Skeletal muscle satellite cell (primary cell): Measurements from ENCODE around the gene NDFIP1. TPM values are rescaled to one million over a fixed set of nuclear protein-coding genes. Genes with fewer than 3 reads are reported as not detected.

Experiments
- H3K27me3 ChIP-seq: 2 replicates; pipeline ENCODE4 v1.7.0; 2013; ENCODE audit warnings: low read length; ENCODE audit not compliant: control insufficient read depth, insufficient read depth
- H3K36me3 ChIP-seq: 2 replicates; pipeline ENCODE4 v1.7.0; 2013; ENCODE audit warnings: mild to moderate bottlenecking, control low read depth, low read length; ENCODE audit not compliant: insufficient read depth
- H3K4me1 ChIP-seq: 2 replicates; pipeline ENCODE4 v1.7.0; 2013; ENCODE audit warnings: low read length; ENCODE audit not compliant: control insufficient read depth, insufficient read depth
- H3K4me2 ChIP-seq: 2 replicates; pipeline ENCODE4 v1.7.0; 2013; ENCODE audit warnings: mild to moderate bottlenecking, low read length
- H3K4me3 ChIP-seq: 2 replicates; pipeline ENCODE4 v1.7.0; 2013; ENCODE audit warnings: low read length
- H3K9ac ChIP-seq: 2 replicates; pipeline ENCODE4 v1.7.0; 2013; ENCODE audit warnings: mild to moderate bottlenecking, low read depth, low read length, moderate library complexity
- H3K9me3 ChIP-seq: replicated peaks from 2 replicates; pipeline ENCODE4 v1.7.0; 2013; ENCODE audit warnings: mild to moderate bottlenecking, control low read depth, low read length
- total RNA-seq: library from RNA; depleted of rRNA; stranded (reverse); fragments of >200 nt; gene quantifications from 2 replicates; pipeline ENCODE4 v1.2.3, GENCODE V29; 2012; rRNA removed

The NDFIP1 gene, protein sequence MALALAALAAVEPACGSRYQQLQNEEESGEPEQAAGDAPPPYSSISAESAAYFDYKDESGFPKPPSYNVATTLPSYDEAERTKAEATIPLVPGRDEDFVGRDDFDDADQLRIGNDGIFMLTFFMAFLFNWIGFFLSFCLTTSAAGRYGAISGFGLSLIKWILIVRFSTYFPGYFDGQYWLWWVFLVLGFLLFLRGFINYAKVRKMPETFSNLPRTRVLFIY
- total RNA-seq: 81.7 and 96.1 TPM in 2 replicates

DNA sequence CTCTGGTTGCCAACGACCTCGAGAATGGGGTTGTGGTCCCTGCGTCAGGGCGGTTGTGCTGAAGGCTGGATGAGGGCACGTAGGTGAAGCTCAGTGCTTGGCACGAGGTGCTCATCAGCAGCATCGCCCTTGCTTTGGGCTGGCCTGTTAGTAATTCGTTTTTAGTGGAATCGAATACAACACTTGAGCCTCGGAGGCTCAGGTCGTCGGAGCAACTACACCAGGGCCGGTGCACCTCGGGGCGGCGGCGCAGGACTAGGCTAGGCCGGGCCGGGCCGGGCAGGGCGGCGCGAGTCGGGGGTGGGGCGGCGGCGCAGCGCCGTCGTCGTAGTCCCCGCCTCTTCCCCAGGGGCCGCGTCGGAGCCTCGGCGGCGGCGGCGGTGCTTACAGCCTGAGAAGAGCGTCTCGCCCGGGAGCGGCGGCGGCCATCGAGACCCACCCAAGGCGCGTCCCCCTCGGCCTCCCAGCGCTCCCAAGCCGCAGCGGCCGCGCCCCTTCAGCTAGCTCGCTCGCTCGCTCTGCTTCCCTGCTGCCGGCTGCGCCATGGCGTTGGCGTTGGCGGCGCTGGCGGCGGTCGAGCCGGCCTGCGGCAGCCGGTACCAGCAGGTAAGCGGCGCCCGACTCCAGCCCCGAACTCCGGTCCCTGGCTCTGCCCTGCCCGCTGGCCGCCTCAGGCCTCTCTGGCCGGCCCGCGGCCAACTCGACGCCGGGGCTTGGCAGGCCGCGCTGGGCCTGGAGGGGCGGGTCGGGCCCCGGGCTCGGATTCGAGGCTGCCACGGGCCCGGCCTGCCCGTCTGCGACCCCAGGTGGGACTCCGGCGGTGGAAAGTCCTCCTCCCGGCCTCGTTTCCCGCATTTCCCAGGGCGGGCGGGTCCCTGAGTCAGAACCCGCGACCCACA is at the start of gene NDFIP1:
NDFIP1 (plus strand) TSS at position 348 of the 899 bp plus-strand sequence; CDS start at position 544, 196 bp downstream.
- peaks cover 17% of the 10 kb centered on the region for H3K4me1 ChIP-seq
- H3K9ac ChIP-seq: peak within 1 kb of the TSS; percentile 98
- peak within 1 kb of the TSS; percentile 77 for H3K4me3 ChIP-seq
- H3K4me2 ChIP-seq: peak within 1 kb of the TSS; percentile 94
- H3K9me3 ChIP-seq: no peaks in the 10 kb centered on the region
- no peaks in the 10 kb centered on the region for H3K36me3 ChIP-seq
- H3K27me3 ChIP-seq: no peaks in the 10 kb centered on the region

DNA sequence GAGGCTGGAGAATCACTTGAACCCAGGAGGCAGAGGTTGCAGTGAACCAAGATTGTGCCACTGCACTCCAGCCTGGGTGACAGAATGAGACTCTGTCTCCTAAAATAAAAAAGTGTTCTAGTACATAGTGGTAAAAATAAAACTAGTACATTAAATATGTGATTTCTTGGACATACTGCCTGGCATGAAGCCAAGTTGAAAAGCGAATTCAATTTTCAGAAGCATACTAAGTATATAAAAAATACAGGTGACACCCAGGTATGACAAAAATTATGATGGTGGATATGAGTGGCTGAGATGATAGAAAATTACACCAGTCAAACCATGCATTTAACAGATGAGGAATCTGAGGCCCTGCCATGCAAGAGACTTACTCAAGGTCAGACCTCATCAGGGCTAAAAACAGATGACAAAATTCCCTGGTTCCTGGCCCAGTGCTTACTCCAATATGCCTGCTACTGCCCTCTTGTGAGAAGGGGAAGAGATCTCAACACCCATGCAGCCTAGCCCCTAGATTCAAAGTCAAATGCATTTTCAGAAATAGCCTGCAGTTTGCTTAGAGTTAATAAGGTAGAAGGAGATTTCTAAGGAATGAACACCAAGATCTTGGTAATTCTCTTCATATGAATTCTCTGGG is 49.2 kb upstream of the NDFIP1 start:
- Histone ChIP-seq H3K4me2 (no peak overlapping the region), H3K4me3 (no peak overlapping the region), H3K9ac (no peak overlapping the region), H3K9me3 (no peaks in the 10 kb centered on the region), H3K27me3 (no peaks in the 10 kb centered on the region), H3K36me3 (no peaks in the 10 kb centered on the region), H3K4me1 (peaks cover 17% of the 10 kb centered on the region)

DNA sequence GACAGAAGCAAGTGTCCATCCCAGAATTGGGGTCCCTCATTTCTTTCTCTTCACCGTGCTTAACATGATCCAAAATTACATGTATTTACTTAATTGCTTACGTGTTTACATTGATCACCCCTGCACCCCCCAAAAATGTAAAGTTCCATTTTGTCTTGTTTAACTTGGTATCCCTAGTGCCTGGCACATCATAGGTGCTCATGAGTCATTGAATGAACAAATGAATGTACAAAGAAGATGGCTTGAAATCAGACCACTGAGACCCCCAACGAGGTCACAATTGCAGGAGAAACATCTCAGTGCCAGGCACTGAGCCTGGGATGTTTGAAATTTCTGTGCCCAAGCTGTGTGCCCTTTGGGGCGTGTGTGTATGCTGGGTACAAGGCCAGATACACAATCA is 45.2 kb upstream of the NDFIP1 start:
- Histone ChIP-seq H3K9ac (no peak overlapping the region), H3K4me3 (peak overlapping the region; percentile 50), H3K36me3 (no peaks in the 10 kb centered on the region)

DNA sequence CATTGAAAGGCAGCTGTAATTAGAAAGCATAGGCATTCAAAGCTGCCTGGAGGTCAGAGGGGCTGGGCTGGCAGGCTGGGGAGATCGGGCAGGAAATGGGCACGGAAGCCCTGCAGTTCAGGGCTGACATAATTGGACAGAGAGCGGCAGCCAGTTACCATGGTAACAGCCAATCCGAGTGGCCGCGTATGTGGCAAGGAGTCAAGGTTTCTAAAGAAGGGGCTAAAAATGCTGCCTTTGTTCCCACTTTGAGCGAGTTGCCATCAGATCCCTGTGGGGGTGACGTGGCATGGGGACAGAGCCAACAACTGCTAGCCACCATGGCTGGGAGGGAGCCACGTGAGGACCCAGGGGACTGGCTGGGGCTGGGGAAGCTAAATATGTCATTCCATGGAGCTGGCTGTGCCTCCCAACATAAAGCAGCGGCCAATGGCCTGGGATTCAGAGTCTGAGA is 44.7 kb upstream of the NDFIP1 start:
- Histone ChIP-seq H3K4me1 (peaks cover 11% of the 10 kb centered on the region), H3K36me3 (no peaks in the 10 kb centered on the region), H3K4me2 (peak overlapping the region; percentile 69), H3K9ac (no peak overlapping the region), H3K27me3 (peaks cover 19% of the 10 kb centered on the region), H3K4me3 (peak overlapping the region; percentile 50), H3K9me3 (no peaks in the 10 kb centered on the region)

More for the DNA sequence above, 45.2 kb upstream of the NDFIP1 start:
- no peaks in the 10 kb centered on the region for H3K9me3 ChIP-seq
- peak overlapping the region; percentile 69 for H3K4me2 ChIP-seq
- H3K4me1 ChIP-seq: peaks cover 14% of the 10 kb centered on the region
- H3K27me3 ChIP-seq: peaks cover 19% of the 10 kb centered on the region

DNA sequence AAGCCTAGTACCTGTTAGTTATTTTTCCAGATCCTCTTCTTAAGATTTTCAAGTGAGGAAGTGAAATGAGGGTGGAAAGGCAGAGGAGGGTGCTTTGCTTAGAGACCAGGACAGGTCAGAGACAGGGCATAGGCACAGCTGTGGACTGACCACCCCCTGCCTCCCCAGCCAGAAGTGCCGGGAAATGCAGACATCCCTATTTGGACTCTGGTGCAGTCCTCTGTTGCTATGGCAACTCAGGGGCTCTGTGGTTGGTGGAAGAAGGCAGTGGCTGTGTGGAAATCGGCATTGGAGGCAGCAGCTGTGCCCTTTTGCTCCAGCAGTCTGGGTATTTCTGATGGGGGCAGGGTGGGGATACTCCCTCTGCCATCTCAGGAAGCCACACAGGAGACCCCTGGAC is 43.3 kb upstream of the NDFIP1 start:
- H3K27me3 ChIP-seq: peaks cover 27% of the 10 kb centered on the region
- no peak overlapping the region for H3K4me3 ChIP-seq
- no peak overlapping the region for H3K4me2 ChIP-seq
- no peaks in the 10 kb centered on the region for H3K36me3 ChIP-seq
- H3K4me1 ChIP-seq: peaks cover 11% of the 10 kb centered on the region
- H3K9me3 ChIP-seq: no peaks in the 10 kb centered on the region
- no peak overlapping the region for H3K9ac ChIP-seq

DNA sequence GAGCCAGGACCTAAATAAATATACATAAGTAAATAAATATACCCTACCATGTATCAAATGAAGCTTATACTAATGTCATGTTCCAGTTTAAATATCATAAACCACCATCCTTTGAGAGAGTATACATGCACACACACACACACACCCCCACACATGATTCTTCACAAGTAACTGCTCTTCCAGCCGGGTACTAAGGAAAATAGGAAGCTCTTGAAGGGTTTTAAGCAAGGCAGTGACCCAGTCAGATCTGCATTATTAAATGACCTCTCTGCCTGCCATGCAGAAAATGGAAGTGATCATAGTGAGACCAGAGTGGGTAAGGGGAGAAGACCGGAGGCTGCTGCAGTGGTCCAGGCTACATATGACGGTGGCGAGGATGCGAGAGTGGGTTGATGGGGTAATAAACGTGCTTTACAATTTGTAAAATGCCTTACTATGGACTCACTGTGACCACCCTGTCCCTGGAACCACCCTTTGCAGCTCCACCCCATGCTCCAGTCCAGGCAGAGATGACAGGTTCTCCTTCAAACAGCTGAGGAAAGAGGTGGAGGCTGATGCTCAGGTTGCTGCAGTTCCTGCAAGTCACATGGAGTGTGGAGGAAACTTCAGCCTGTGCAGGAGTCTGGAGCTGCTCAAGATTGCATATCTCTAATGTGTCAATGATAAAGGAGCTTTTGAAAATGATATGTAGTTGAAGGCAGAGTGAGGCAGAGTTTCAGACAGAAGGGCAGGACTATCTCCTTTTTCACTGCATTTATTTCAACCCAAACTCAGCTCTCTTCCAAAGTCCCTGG is 38.8 kb upstream of the NDFIP1 start:
- H3K36me3 ChIP-seq: no peaks in the 10 kb centered on the region
- H3K4me3 ChIP-seq: no peak overlapping the region
- no peak overlapping the region for H3K4me2 ChIP-seq
- no peak overlapping the region for H3K9ac ChIP-seq
- H3K4me1 ChIP-seq: peaks cover 4% of the 10 kb centered on the region
- H3K9me3 ChIP-seq: no peaks in the 10 kb centered on the region
- peaks cover 44% of the 10 kb centered on the region for H3K27me3 ChIP-seq

DNA sequence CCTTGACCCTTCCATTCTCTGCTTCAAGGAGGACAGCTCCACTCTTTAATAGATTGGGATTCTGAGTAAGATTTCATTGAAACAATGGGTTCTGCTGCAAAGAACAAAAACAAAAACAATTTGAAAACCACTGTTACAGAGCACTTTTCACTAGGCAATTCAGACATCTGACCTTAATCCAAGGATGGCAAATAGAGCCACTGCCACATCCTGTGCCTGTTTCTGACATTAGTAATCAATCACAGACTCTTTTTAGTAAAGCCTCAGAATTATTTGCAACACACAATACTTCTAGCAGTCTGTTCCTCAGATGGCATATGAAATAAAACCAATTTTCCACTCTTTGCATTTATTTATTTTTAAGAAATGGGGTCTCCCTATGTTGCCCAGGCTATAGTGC is 37.8 kb upstream of the NDFIP1 start:
- Histone ChIP-seq H3K27me3 (peaks cover 39% of the 10 kb centered on the region), H3K36me3 (no peaks in the 10 kb centered on the region), H3K9me3 (no peaks in the 10 kb centered on the region), H3K9ac (no peak overlapping the region), H3K4me3 (no peak overlapping the region), H3K4me2 (no peak overlapping the region), H3K4me1 (peaks cover 4% of the 10 kb centered on the region)

DNA sequence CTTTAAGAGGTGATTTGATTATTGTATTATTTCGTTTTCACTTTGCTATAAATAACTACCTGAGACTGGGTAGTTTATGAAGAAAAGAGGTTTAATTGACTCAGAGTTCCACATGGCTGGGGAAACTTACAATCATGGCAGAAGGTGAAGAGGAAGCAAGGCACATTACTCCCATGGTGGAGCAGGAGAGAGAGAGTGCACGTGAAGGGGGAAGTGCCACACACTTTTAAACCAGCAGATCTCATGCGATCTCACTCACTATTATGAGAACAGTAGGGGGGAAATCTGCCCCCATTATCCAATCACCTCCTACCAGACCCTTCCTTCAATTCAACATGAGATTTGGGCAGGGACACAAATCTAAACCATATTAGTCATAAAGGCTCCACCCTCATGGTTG is 36.1 kb upstream of the NDFIP1 start:
- H3K4me1 ChIP-seq: peaks cover 4% of the 10 kb centered on the region
- H3K9ac ChIP-seq: no peak overlapping the region
- no peak overlapping the region for H3K4me3 ChIP-seq
- H3K4me2 ChIP-seq: no peak overlapping the region
- H3K27me3 ChIP-seq: peaks cover 29% of the 10 kb centered on the region
- no peaks in the 10 kb centered on the region for H3K9me3 ChIP-seq
- H3K36me3 ChIP-seq: no peaks in the 10 kb centered on the region

DNA sequence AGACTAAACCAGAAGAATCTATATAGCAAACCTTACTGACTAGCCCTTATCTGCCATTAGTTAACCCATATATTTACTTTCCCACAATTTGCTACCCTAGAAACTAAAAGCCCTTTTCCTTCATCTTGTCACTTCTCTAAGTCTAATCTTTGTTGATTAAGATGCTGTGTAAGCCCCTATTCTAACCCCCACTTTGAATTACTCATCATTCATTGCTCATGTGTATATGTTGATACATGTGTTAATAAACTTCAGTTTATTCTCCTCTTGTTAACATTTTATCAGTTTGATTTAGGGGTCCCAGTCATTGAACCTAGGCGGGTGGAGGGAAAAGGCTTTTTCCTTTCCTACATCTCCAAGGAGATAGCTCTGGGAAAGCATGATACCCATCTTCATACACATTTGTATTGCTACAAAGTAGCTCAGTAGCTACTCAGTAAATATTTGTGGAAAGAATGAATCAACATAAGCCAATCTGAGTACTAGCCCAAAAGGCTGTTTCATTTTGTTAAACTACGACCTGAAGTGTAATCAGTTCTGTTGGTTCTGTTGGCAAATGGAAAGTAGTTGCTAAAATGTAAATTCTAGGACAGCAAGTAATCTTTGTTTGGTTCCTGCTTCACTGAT is 35.1 kb upstream of the NDFIP1 start:
- Histone ChIP-seq H3K36me3 (no peaks in the 10 kb centered on the region), H3K27me3 (peaks cover 31% of the 10 kb centered on the region), H3K9me3 (no peaks in the 10 kb centered on the region), H3K4me3 (no peak overlapping the region), H3K4me1 (peaks cover 4% of the 10 kb centered on the region), H3K4me2 (no peak overlapping the region), H3K9ac (no peak overlapping the region)

DNA sequence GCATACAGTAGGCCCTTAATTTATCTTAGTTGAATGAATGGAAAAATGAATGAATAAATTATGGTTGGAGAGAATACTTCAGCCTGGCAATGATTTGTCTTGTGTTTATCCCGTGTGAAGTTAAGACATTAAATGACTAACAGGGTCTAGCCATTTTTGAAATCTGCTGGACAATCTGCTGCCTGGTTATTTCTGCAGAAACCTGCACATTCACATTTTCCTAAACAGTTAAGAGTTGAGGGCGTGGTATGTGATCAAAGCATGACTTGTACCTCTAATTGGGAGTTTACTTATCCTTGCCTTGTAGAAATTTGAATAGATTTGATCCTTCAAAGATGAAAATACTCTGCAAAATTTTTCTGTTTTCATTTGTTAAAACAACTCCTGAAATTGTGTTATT is 34.6 kb upstream of the NDFIP1 start:
- H3K4me3 ChIP-seq: no peak overlapping the region
- peaks cover 4% of the 10 kb centered on the region for H3K4me1 ChIP-seq
- H3K9ac ChIP-seq: no peak overlapping the region
- H3K4me2 ChIP-seq: no peak overlapping the region
- H3K27me3 ChIP-seq: peaks cover 32% of the 10 kb centered on the region
- no peaks in the 10 kb centered on the region for H3K36me3 ChIP-seq
- no peaks in the 10 kb centered on the region for H3K9me3 ChIP-seq
